Memory B cell (primary cell): ENCODE results near the gene OPTC.
A peak's percentile ranks its signal among the peaks of the same experiment; 100 is the strongest.
"Not testable (repeated sequence)": the region's sequence is repeated elsewhere in the genome, so short reads cannot be mapped to it uniquely, and the experiment has no call there.

ENCODE experiments used
- ATAC-seq: fragments of 150-1000 bp; cut with Tn5 transposase; 2 replicates; pipeline ENCODE4 v1.10.0; 2021; ENCODE audit warnings: low read depth, mild to moderate bottlenecking, moderate library complexity
- DNase-seq, 2 donors: peaks; one replicate each; pipeline ENCODE4 v3.0.0; 2022; ENCODE audit warnings: low spot score in 2 of 2
- H3K27ac Mint-ChIP-seq: one replicate; pipeline ENCODE4 v1.8.0; 2022; ENCODE audit warnings: mild to moderate bottlenecking, moderate library complexity, mixed read lengths
- H3K27me3 Mint-ChIP-seq: one replicate; pipeline ENCODE4 v1.8.0; 2022; ENCODE audit warnings: mixed read lengths
- H3K36me3 Mint-ChIP-seq: one replicate; pipeline ENCODE4 v1.8.0; 2022; ENCODE audit warnings: mild to moderate bottlenecking, mixed read lengths
- H3K4me1 Mint-ChIP-seq: one replicate; pipeline ENCODE4 v1.8.0; 2022; ENCODE audit warnings: mixed read lengths
- H3K4me3 Mint-ChIP-seq: one replicate; pipeline ENCODE4 v1.8.0; 2022; ENCODE audit warnings: mild to moderate bottlenecking, moderate library complexity, mixed read lengths
- H3K9me3 Mint-ChIP-seq: one replicate; pipeline ENCODE4 v1.8.0; 2022; ENCODE audit warnings: mixed read lengths

OPTC gene

DNA sequence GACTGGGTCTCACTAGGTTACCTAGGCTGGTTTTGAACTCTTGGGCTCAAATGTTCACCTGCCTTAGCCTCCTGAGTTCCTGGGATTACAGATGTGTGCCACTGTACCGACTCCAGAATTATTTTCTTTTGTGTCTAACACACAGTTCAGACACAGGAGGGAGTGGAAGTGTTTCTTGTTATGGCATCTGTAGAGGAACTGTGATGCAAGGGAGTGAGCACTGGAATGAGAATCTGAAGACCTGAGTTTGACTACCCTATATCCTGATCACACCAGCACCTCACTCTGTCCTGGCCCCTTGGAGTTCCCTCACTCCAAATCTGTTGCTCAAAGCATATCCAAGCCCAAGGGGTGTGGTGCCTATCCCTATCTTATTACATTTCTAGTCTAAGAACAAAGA is 15.2 kb downstream of the OPTC start:
- DNase-seq: no peak
- peaks cover 10% of the 10 kb centered on the region for H3K4me1 Mint-ChIP-seq
- H3K36me3 Mint-ChIP-seq: no peaks in the 10 kb centered on the region
- H3K9me3 Mint-ChIP-seq: no peaks in the 10 kb centered on the region
- H3K4me3 Mint-ChIP-seq: no peak overlapping the region
- no peaks in the 10 kb centered on the region for H3K27me3 Mint-ChIP-seq
- ATAC-seq: no peak
- H3K27ac Mint-ChIP-seq: no peak overlapping the region

DNA sequence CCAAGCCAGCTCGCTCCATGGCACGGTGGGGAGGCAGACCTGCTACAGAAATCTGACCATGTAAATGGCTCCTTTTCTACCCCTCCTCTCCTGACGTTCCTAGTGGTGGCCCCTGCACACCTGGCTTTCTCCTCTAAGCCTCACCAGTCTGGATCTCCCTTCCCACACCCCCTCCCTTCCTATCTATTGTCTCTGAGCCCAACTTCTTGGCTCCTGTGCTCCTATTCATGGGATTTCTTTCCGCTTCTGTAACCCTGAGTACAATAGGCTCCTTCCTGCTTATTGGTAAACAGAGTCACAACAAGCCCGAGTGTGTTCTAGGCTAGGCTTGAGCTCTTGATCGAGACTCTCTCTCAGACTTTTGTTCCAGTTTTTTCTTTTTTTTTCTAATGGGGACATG is 17.6 kb downstream of the OPTC start:
- H3K4me3 Mint-ChIP-seq: no peak overlapping the region
- H3K36me3 Mint-ChIP-seq: no peaks in the 10 kb centered on the region
- ATAC-seq (no peak), DNase-seq (no peak)
- no peak overlapping the region for H3K27ac Mint-ChIP-seq
- no peaks in the 10 kb centered on the region for H3K9me3 Mint-ChIP-seq
- peaks cover 8% of the 10 kb centered on the region for H3K4me1 Mint-ChIP-seq
- H3K27me3 Mint-ChIP-seq: peaks cover 5% of the 10 kb centered on the region

DNA sequence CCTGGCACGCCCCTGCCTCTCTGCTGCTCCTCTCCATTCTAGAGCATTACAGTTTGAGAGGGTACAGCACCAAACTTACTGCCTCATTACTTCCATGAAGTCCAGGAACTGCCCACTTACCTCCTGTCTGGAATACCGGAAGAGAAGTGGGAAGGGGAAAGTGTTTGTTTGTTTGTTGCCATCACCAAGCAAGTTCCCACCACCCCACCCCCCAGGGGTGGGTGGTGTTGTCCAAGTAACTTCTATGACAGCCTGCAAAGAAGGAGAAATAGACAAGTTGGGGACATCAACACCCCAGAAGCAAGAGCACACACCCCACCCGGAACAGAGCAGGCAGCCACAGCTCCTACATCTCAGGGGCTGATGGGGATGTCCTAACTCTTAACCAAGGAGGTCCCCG is 18.0 kb downstream of the OPTC start:
- Mint-ChIP-seq H3K9me3 (no peaks in the 10 kb centered on the region), H3K27ac (no peak overlapping the region), H3K27me3 (peaks cover 5% of the 10 kb centered on the region), H3K4me3 (no peak overlapping the region), H3K36me3 (no peaks in the 10 kb centered on the region), H3K4me1 (peaks cover 8% of the 10 kb centered on the region)
- no peak for DNase-seq
- ATAC-seq: no peak

DNA sequence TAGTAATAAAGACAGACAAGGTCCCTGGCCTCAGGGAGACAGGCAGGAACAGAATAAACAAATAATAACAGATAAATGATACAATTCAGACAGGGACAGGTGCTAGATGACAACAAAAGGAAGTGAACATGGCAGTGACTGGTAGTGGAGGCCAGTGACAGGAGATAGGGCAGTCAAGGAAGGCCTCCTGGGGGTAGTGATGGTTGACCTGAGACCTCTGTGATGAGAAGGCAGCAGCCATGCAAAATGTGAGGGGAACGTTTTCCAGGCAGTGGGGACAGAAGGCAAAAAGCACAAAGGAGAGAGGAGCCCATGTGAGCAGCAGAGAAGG is 18.5 kb downstream of the OPTC start:
- H3K27me3 Mint-ChIP-seq: peaks cover 5% of the 10 kb centered on the region
- peaks cover 8% of the 10 kb centered on the region for H3K4me1 Mint-ChIP-seq
- no peak overlapping the region for H3K27ac Mint-ChIP-seq
- no peaks in the 10 kb centered on the region for H3K36me3 Mint-ChIP-seq
- no peak overlapping the region for H3K4me3 Mint-ChIP-seq
- no peaks in the 10 kb centered on the region for H3K9me3 Mint-ChIP-seq
- ATAC-seq (no peak), DNase-seq (no peak)

DNA sequence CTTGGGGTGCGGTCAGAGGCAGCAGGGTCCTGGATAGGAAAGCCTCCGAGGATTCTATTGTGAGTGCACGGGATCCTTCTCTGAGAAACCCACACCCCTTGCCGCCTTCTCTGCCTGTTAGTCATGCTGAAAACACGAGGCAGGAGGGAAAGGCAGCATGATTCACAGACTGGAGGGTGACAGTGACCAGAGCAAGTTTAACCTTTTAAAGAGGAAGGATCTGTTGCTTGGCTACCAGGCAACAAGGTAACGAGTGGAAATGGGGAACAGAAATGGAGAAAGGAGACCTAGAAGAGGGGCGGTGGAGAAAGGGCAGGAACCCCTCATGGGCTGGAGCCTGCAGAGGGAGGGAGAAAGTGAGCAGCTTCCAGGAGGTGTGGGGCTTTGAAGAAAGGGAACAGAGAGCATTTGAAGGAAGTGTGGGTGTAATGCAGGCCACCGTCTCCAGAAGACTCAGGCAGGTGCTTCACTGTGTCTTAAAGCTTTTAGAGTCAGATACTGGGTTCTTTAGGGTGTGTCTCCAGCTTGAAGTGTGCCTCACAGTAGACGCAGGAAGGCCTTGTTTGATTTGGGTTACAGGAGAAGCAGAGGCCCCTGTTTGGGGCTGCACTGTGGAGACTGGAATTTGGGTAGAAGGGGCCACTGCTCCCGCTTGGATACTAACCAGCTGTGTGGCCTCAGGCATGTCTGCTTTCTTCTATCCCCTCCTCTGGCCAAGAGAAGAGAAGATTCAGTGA is 19.1 kb downstream of the OPTC start:
- Mint-ChIP-seq H3K9me3 (no peaks in the 10 kb centered on the region), H3K27ac (no peak overlapping the region), H3K4me3 (no peak overlapping the region), H3K27me3 (peaks cover 5% of the 10 kb centered on the region), H3K36me3 (no peaks in the 10 kb centered on the region), H3K4me1 (peaks cover 8% of the 10 kb centered on the region)
- no peak for DNase-seq
- ATAC-seq: peak; percentile 75

DNA sequence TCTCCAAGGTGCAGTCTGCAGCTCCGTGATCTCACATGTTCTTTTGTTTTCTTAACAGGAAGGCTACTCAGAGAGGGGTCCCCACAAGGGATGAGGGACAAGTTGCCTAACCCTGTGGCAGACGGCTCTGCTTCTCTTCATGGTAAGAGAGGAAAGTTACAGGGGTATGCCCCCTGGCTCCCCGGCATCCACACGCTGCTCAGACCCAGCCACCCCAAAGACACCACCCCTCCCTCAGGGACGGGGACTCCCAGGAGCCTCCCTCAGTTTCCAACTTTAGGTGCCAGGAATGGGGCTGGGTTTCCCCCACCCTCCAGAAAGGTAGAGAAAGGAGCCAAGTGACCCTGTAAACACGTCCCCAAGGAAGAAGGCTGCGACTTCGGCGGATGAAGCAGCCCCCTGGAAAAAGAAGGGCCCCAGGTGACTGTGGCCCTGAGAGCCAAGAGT is 19.7 kb downstream of the OPTC start:
- no peak overlapping the region for H3K27ac Mint-ChIP-seq
- DNase-seq: no peak
- ATAC-seq: no peak
- peaks cover 8% of the 10 kb centered on the region for H3K4me1 Mint-ChIP-seq
- no peak overlapping the region for H3K4me3 Mint-ChIP-seq
- no peaks in the 10 kb centered on the region for H3K9me3 Mint-ChIP-seq
- H3K27me3 Mint-ChIP-seq: peaks cover 6% of the 10 kb centered on the region
- H3K36me3 Mint-ChIP-seq: no peaks in the 10 kb centered on the region

DNA sequence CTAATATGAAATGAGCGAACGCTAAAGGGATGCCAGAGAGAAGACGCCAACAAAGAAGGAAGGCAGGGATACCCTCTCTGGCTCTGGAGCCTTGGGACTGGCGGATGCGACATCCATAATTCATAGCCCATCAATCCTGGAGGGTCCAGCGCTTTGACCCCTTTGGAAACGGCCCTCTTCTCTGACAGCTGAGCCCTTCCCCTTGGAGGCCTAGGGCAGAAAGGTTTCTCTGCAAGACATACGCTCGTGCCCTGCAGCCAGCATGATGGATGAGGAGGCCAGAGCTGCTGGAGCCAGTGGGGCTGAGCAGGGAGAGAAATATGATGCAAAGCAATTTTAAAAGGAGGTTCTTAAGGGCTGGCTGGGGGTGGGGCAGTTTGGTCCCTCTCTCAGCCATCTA is 22.2 kb downstream of the OPTC start:
- Mint-ChIP-seq H3K36me3 (no peaks in the 10 kb centered on the region), H3K9me3 (no peaks in the 10 kb centered on the region), H3K27me3 (peaks cover 6% of the 10 kb centered on the region), H3K4me1 (peaks cover 8% of the 10 kb centered on the region), H3K4me3 (no peak overlapping the region), H3K27ac (no peak overlapping the region)
- ATAC-seq (no peak), DNase-seq (no peak)

DNA sequence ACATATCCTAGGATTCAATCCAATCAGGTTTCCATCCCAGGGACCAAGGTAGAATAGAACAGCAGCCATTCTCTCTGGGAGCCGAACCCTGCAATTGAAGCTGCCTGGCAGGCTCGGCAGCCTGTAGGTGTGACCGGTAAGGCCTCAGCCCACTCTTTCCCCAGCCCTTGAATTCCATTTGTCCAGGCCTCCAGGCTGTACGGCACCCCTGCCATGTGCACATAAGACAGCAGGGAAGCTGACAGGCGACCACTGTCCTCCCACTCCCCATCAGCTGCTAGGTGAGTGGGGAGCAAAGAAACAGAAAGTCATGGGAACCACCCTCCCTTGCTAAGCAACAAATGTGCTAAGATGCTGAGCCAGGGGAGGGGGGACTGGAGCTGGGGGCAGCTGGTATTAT is 23.0 kb downstream of the OPTC start:
- Mint-ChIP-seq H3K36me3 (no peaks in the 10 kb centered on the region), H3K4me3 (no peak overlapping the region), H3K27me3 (peaks cover 6% of the 10 kb centered on the region), H3K4me1 (peaks cover 8% of the 10 kb centered on the region), H3K9me3 (no peaks in the 10 kb centered on the region), H3K27ac (no peak overlapping the region)
- ATAC-seq (no peak), DNase-seq (no peak)

DNA sequence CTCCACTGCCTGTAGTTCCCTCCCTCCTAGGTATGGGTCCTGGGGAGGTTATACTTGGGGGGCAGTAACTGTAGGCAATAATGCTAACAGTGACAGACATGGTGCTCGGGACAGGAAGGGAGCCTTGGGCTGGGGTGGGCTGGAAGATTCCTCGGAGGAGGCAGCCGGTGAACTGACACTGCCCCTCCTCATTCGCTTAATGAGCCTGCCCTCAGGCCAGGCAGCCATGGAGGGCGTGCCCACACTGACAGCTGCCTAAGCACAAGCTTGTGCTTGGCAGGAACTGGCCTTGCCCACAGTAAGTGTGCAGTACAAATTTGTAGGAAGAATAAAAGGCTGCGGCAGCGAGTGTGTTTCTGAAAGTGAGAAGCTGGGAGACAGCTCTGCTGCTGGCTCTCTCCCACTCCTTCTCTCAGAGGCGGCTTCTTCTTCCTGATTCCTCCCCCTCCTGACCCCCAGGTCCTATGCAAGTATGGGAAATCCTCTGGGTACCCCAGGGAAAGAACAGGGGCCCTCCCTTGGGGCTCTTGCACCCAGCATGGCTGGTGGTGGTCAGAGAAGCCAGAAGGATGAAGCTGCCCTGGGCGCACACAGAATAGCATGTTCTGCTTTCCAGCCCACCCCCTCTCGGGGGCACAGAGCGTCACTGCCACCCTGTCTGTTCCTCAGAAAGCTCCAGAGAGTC is 23.6 kb downstream of the OPTC start:
- Mint-ChIP-seq H3K4me3 (no peak overlapping the region), H3K9me3 (no peaks in the 10 kb centered on the region), H3K36me3 (no peaks in the 10 kb centered on the region), H3K4me1 (peaks cover 6% of the 10 kb centered on the region), H3K27ac (no peak overlapping the region), H3K27me3 (peaks cover 6% of the 10 kb centered on the region)
- DNase-seq (no peak), ATAC-seq (no peak)

DNA sequence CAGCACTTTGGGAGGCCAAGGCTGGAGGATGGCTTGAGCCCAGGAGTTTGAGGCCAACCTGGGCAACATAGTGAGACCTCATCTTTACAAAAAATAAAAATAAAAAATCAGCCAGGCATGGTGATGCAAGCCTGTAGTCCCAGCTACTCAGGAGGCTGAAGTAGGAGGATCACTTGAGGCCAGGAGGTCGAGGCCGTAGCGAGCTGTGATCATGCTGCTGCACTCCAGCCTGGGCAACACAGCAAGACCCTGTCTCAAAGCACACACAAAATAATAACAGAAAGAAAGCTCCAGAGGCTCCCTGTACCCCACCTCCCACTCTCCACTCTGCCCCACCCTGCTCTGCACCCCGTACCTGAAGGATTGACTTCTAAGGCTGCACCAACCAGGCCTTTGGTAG is 24.2 kb downstream of the OPTC start:
- H3K27ac Mint-ChIP-seq, H3K9me3 Mint-ChIP-seq, H3K4me1 Mint-ChIP-seq, H3K36me3 Mint-ChIP-seq, DNase-seq, ATAC-seq, H3K27me3 Mint-ChIP-seq, H3K4me3 Mint-ChIP-seq: not testable (repeated sequence)

DNA sequence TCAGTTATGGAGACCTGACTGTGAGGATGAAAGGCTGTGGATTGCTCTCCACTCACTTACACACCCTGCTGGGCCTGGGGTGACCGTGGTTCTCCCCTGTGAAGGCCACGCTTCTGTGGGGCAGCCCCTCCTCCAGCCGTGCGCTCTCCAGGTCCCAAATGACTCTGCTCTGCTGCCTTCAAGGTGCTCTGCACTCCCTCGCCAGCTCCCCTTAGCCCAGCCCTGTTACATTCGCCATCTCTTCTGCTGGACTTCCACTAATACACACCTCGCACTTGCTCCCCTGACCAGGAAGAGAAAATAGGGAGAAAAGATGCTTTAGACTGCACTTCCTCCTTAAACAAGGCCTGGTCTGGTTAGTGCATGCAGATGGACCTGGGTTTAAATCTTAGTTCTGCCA is 24.6 kb downstream of the OPTC start:
- peaks cover 6% of the 10 kb centered on the region for H3K27me3 Mint-ChIP-seq
- H3K36me3 Mint-ChIP-seq: no peaks in the 10 kb centered on the region
- H3K27ac Mint-ChIP-seq: no peak overlapping the region

DNA sequence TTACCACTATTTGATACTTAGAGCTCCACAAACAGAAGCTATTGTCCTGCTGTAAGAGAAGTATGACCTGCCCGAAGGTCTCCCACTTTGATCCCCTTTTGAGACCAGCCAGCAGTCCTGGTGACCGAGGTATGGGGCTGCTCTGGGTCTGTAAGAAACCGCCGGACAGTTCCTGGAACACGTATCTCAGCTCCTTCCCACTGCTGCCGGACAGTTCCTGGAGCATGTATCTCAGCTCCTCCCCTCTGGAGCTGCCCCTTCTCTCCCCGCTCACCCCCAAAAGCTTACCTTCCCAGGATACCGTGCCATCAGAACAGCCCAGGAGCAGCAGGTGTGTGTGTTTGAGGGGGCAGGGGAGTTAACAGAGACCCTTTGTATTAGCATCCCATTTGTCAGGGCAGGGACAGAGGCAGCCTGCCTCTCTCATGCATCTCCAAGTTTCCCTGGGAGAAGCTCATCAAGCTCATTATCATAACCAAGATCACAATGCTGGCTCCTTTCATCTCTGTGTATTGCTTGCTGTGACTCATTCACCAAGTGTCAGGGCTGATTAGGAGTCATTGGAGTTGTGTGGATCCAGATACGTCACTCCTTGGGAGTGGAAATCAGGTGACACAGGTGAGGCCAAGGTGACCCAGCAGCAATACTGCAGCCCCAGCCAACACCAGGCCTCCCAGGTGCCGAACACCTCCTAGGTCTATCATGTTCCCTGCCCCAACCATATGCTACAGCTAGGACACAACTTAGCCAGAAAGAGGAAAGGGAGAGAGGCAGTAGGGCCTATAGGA is 25.3 kb downstream of the OPTC start:
- H3K36me3 Mint-ChIP-seq: no peaks in the 10 kb centered on the region
- H3K9me3 Mint-ChIP-seq: no peaks in the 10 kb centered on the region
- DNase-seq (no peak), ATAC-seq (no peak)
- no peak overlapping the region for H3K27ac Mint-ChIP-seq
- H3K4me1 Mint-ChIP-seq: peaks cover 2% of the 10 kb centered on the region
- peaks cover 6% of the 10 kb centered on the region for H3K27me3 Mint-ChIP-seq
- H3K4me3 Mint-ChIP-seq: no peak overlapping the region

More for the DNA sequence above, 24.6 kb downstream of the OPTC start:
- ATAC-seq (no peak), DNase-seq (no peak)
- Mint-ChIP-seq H3K4me1 (peaks cover 2% of the 10 kb centered on the region), H3K4me3 (no peak overlapping the region), H3K9me3 (no peaks in the 10 kb centered on the region)

DNA sequence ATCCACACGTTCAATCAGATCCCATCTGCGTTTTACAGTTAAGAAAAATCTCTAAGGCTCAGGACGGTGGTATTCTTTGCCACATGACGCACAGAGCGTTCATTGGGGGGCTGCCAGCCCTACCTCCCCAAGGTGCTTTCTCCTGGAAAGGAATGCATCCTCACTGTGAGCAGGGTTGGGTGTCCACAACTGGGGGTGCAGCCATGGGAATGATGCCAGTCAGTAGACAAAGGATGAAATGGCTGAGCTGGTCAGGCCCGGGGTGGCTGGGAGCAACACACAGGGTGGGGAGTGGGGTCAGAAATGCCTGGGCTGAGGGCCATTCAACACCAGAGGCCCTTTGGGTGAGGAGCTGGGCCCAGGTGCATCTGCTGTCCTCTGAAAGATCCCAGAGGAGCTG is 25.9 kb downstream of the OPTC start:
- ATAC-seq (no peak), DNase-seq (no peak)
- no peaks in the 10 kb centered on the region for H3K4me1 Mint-ChIP-seq
- no peaks in the 10 kb centered on the region for H3K36me3 Mint-ChIP-seq
- no peak overlapping the region for H3K27ac Mint-ChIP-seq
- H3K4me3 Mint-ChIP-seq: no peak overlapping the region
- no peaks in the 10 kb centered on the region for H3K9me3 Mint-ChIP-seq
- peaks cover 5% of the 10 kb centered on the region for H3K27me3 Mint-ChIP-seq

DNA sequence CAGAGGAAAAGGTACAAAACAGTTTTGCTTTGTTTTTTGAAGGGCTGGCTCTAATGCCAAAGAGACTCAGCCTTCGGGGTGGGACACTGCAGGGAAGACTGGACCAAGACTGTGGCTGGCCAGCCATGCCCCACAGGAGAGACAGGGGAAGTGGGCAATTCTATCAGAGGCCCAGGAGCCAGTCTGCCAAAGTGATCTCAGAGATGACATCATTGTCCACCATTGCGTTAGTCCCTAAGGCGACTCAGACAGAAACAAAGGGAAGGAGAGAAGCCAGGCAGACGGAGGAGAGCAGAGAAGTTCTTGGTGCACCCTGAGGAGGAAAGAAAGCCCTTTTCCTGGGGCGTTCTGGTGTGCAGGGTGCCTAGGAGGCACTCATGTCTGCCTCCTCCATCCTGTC is 26.4 kb downstream of the OPTC start:
- Mint-ChIP-seq H3K4me3 (no peak overlapping the region), H3K4me1 (no peaks in the 10 kb centered on the region), H3K9me3 (no peaks in the 10 kb centered on the region), H3K36me3 (no peaks in the 10 kb centered on the region), H3K27me3 (peaks cover 3% of the 10 kb centered on the region), H3K27ac (no peak overlapping the region)
- ATAC-seq (no peak), DNase-seq (no peak)
